Superior temporal gyrus (tissue), 1 donor: Measurements from ENCODE around the gene KBTBD13.
A peak's percentile ranks its signal among the peaks of the same experiment; 100 is the strongest.
"Not testable (repeated sequence)": the region's sequence is repeated elsewhere in the genome, so short reads cannot be mapped to it uniquely, and the experiment has no call there.

Source experiments
- DNase-seq: peaks from one replicate; pipeline ENCODE4 v3.0.0-alpha.2; 2016; ENCODE audit errors: extremely low spot score

The KBTBD13 gene

GRCh38 chr15:65069179-65069578 is 7.4 kb upstream of the KBTBD13 start:
- no peak for DNase-seq

DNA sequence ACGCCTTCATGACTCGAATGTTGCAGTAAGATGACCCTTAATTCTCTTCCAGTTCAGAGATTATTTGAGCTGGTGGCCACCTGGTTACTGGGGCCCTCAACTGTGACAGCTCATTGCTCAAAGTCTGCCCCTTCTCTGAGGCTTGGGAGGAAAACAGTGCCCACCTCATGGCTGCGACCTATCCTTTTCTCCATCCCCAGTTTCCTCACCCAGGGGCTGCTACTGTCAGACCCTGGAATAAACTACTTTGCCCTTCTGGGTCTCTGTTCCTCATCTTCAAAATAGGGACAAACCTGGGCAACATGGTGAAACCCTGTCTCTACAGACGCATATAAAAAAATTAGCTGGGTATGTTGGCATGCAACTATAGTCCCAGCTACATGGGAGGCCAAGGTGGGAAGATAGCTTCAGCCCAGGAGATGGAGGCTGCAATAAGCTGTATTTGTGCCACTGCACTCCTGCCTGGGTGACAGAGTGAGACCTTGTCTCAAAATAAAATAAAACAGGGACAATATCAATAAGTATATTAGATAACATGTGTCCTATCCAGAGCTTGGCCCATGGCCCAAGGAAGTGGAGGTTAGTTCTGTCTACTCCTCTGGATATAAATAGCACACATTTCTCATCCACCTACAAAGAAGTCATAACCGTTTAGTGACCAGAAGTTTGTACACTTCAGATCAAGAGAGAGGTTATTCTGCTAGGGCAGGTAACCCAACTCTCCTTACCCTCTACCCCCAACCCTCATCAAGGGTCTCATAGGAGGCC is 6.6 kb upstream of the KBTBD13 start:
- DNase-seq: no peak

- no peak for DNase-seq
These were observed 5.2 kb upstream of the KBTBD13 start for GRCh38 chr15:65071381-65071811.

DNA sequence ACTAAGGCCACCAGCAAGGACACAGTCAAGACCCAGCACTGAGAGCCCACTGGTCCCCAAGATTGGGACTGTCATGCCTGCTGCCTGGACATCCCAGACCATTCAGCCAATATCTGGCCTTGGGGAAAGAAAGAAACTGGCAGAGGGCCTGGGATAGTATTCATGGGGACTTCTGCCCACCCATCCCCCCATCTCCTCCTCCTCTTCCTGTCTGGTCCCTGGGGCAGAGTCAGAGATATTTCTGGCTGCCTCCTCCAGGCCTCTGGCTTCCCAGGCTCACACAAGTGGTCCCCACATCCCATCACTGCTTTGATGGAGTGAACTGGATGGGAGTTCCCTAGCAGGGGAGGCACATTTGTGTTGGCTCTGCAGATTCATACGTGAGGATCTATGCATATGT is 4.5 kb upstream of the KBTBD13 start:
- no peak for DNase-seq

GRCh38 chr15:65072617-65073016 is 3.9 kb upstream of the KBTBD13 start:
- DNase-seq: no peak

DNA sequence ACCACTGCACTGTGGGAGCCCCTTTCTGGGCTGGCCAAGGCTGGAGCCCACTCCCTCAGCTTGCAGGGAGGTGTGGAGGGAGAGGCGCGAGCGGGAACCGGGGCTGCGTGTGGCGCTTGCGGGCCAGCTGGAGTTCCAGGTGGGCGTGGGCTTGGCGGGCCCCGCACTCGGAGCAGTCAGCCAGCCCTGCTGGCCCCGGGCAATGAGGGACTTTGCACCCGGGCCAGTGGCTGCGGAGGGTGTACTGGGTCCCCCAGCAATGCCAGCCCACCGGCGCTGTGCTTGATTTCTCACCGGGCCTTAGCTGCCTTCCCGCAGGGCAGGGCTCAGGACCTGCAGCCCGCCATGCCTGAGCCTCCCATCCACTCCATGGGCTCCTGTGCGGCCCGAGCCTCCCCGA is 1.6 kb upstream of the KBTBD13 start:
- DNase-seq: not testable (repeated sequence)

- not testable (repeated sequence) for DNase-seq
These were observed 745 bp upstream of the KBTBD13 start for GRCh38 chr15:65075607-65076395.

DNA sequence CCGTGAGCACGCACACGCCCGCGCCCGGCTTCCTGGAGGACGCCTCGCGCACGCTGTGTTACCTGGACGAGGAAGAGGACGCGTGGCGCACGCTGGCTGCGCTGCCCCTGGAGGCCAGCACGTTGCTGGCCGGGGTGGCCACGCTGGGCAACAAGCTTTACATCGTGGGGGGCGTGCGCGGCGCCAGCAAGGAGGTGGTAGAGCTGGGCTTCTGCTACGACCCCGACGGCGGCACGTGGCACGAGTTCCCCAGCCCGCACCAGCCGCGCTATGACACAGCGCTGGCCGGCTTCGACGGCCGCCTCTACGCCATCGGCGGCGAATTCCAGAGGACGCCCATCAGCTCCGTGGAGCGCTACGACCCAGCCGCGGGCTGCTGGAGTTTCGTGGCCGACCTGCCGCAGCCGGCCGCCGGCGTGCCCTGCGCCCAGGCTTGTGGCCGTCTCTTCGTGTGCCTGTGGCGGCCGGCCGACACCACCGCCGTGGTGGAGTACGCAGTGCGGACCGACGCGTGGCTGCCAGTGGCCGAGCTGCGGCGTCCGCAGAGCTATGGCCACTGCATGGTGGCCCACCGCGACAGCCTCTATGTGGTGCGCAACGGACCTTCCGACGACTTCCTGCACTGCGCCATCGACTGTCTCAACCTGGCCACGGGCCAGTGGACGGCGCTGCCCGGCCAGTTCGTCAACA is 890 bp downstream of the KBTBD13 start:
- DNase-seq: no peak

GRCh38 chr15:65077981-65078352 is 1.4 kb downstream of the KBTBD13 start:
- no peak for DNase-seq

DNA sequence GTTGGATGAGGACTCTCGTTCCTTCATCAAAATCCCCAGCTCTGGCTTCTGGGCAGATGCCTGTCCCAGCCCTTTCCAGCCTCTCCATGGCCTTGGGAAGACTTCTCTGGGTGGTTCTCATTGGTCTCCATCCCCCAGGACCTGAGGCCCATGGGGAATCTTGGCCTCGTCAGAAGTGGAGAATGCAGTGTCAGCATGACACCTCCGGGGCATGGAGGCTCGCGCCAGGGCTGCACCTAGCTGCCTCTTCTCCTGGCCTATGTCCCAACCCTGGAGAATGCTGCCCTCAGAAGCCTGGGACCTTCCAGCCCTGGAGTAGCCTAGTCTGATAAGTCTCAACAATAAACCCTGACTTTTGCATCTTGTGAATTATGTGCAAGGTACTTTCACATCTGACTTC is 3.0 kb downstream of the KBTBD13 start:
- no peak for DNase-seq

DNA sequence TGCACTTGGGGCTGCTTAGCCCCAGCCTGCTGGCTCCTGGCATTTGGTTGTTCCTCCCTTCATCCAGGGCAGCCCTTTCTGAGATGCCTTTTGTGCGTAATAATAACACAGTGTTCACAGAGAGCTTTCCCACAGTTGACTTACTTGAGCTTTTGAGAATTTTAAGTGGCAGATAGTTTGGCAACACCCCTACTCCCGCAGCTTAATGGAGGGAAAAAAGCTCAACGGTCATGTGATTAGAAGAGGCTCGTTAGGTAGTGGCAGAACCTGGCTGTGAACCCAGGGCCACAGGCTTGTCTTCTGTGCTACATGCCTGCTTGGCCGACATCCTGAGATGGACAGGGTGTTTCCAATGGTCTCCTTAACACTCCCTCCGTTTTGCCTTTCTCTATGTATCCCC is 4.7 kb downstream of the KBTBD13 start:
- DNase-seq: no peak

DNA sequence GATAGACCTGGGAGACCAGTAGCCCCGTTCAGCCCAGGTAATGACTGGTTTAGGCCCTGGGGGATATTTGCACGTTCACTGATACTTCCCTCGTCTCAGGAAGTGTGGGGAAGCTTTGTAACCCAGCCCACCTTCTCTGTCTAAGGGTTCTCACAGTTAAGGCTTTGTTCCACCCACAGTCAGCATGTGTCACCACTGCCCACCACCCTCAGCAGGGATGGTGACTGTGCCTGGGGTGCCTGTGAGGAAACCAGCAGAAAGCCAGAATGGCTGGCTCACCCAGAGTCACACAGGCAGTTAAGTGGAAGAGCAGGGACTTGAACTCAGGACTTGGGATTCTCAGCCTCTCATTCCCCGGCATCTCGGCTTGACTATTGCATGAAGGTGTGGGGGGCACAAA is 5.2 kb downstream of the KBTBD13 start:
- DNase-seq: no peak

- DNase-seq: no peak
These were observed 5.9 kb downstream of the KBTBD13 start for GRCh38 chr15:65082303-65082953.

DNA sequence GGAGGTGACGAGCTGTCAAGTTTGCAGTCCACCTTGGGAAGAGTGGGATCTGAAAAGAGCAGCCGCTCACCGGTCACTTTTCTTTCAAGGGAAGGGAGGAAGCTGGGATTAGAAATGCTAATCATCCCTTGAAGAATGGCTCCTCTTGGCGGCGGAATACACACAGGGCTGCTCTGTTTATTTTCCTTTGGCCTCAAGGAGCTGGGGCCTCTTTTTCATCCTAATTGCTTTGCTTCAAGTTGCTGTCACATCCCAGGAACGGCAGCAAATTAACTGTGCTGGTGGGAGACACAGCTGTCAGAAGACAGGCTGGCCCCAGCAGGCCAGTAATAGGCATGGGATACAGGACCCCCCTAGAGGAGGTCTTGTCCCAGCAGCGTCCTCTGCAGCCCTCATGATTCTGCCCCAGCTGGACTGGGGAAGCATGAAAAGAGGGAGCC is 6.7 kb downstream of the KBTBD13 start:
- peak; percentile 63 for DNase-seq

DNA sequence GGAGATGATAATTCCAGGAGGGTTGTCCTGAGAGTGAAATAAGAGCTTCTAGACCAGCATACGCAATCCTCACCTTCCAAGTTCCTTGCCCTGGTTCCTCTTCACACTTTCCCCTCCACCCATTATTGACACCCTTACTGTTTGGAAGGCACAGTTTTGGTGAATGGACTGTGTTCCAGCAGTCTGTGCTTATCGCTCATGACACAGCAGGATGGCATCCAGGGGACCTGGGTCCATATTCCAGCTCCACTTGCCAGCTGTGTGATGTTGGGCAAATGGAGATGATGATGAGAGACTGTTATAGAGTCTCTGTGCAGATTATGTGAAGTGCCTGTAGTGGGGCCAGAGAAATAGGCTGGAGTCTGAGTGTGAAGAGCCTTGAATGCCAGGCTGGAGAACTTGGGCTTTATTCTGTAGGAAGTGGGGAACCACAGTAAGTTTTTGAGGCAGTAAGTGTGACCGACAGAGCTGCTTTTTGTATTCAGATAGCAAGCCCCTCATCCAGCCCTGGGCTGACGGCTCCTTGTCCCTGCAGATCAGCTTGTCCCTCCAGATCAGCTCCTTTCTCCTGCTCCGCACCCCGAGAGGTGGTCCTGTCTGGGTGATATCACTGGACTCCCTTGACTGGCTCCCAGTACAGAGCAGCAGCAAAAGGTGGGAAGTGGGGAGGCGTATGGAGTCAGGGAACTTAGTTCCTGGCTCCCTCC is 8.1 kb downstream of the KBTBD13 start:
- no peak for DNase-seq

DNA sequence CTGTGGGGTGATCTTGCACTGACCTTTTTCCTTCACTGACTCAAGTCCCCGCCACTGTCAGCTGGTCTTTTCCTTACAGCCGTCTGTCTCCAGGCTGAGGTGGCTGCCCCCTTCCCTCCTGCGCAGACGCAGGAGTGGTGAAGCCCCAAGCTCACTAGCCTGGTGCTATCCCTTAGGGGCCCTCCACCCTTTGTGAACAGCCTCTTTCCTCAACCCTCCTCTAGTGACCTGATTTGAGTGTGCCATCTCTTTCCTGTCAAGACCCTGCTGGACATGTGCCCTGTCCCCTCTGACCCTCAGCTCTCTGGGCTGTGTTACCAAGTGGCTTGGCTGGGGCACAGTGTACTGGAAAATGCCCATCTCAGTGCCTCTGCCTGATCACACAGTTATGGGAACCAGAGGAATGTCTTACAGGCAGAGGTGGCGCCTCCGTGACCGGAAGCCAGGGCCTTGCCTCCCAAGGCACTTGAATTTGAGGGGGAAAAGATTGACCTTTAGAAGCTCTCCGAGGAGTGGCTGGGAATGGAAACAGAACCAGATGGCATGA is 8.7 kb downstream of the KBTBD13 start:
- no peak for DNase-seq

DNA sequence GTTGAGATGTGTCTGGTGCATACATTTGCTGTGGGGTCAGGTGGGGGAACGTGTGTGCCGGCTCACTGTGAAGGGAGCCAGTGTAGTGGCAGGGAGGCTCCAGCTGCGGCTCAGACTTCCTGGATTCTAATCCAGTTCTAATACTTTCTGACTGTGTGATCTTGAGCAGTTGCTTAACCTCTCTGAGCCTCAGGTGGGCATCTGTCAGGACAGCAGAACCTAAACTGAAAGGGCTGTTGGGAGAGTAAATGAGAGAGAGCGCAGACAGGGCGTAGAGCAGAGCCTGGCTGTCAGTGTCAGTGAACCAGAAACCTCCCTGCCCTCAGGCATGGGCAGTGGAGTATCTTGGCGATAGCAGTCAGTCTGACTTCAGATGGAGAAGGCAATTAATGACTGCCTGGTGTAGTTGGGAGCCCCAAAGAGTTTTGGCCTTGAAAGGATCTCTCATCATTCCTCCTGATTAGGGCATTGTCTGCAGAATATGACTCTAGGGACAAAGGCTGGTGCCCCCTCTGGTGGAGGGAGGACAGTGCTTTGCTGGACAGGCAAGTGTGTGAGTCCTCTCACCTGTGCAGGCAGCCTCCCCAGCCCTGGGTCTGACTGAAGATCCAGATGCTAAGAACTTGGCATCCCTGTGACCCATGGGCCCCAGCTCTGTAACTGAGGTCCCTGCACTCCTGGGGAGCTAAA is 9.6 kb downstream of the KBTBD13 start:
- DNase-seq: no peak

GRCh38 chr15:65086680-65087111 is 10.2 kb downstream of the KBTBD13 start:
- no peak for DNase-seq

- DNase-seq: no peak
These were observed 10.9 kb downstream of the KBTBD13 start for GRCh38 chr15:65087411-65087810.

DNA sequence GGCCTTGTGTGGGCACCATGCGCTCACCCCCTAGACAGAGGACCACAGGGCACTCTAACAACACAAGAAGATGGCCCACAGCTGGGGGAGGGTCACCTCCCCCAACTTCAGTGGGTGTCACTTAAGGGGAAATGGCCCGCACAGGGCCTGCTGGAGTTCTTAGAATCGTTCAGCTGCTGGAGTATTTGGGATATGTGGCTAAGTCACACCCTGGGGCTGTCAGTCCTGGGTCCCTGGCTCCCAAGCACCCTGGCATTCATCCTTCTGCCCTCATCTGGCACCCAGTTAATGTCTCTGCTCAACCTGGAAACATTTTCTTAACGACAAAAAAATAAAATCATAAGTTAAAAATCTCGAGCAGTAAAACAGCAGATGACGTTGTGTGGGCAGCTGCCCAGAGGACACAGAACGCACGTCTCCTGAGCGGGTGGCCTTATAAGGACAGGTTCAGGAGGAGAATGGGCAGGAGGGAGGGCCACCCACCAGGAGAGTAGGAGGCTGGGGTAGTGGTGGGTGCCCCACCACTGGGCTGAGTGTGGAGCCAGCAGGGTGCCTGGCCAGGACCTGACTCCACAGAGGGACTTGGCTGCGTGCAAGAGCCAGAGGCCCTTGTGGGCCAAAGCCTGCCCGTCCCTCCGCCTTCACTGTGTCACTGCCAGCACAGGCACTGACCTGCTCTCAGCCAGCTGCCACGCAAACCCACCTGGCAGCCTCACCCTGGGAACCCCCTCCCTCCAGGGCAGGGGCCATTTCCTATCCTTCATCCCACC is 11.5 kb downstream of the KBTBD13 start:
- no peak for DNase-seq
